Coronary artery (tissue), 2 donors: ENCODE measurements around the gene WDR7.

Experiments
- DNase-seq: peaks from one replicate; pipeline ENCODE4 v3.0.0-alpha.2; 2017; ENCODE audit warnings: low spot score
- H3K27ac ChIP-seq, 2 donors: fragments of 200-600 bp; sonication (generic); one replicate each; pipeline ENCODE4 v1.5.1; 2016 to 2019
- H3K4me3 ChIP-seq: fragments of 200-600 bp; sonication (generic); 2 replicates; pipeline ENCODE4 v1.5.1; 2016; ENCODE audit warnings: mild to moderate bottlenecking, moderate library complexity
- CTCF ChIP-seq: fragments of 200-600 bp; sonication (generic); IDR thresholded peaks from one replicate; pipeline ENCODE4 v1.5.1; 2019; ENCODE audit warnings: antibody characterized with exemption

WDR7 gene

GRCh38 chr18:56789889-56790180 lies 138.7 kb downstream of the WDR7 start:
- H3K27ac ChIP-seq: no peak overlapping the region
- no peak for DNase-seq
- no peak overlapping the region for H3K4me3 ChIP-seq
- no peak for TF ChIP-seq CTCF

GRCh38 chr18:56795381-56795780 lies 144.2 kb downstream of the WDR7 start:
- no peak overlapping the region for H3K4me3 ChIP-seq
- H3K27ac ChIP-seq: no peak overlapping the region
- no peak for DNase-seq
- TF ChIP-seq CTCF: no peak

GRCh38 chr18:56799756-56800155 lies 148.6 kb downstream of the WDR7 start:
- no peak for DNase-seq
- Histone ChIP-seq H3K27ac (no peak overlapping the region), H3K4me3 (no peak overlapping the region)
- TF ChIP-seq CTCF: no peak

GRCh38 chr18:56803051-56803450 lies 151.9 kb downstream of the WDR7 start:
- Histone ChIP-seq H3K27ac (no peak overlapping the region), H3K4me3 (no peak overlapping the region)
- no peak for TF ChIP-seq CTCF
- no peak for DNase-seq

- TF ChIP-seq CTCF: no peak
Measured at GRCh38 chr18:56804395-56804794, 153.2 kb downstream of the WDR7 start.

GRCh38 chr18:56807901-56808300 lies 156.7 kb downstream of the WDR7 start:
- no peak for TF ChIP-seq CTCF
- H3K4me3 ChIP-seq: no peak overlapping the region
- no peak for DNase-seq
- H3K27ac ChIP-seq: no peak overlapping the region

More at GRCh38 chr18:56804395-56804794, 153.2 kb downstream of the WDR7 start:
- Histone ChIP-seq H3K4me3 (no peak overlapping the region), H3K27ac (no peak overlapping the region)
- DNase-seq: no peak

- TF ChIP-seq CTCF: no peak
- no peak for DNase-seq
Measured at GRCh38 chr18:56812674-56813073, 161.5 kb downstream of the WDR7 start.

More at GRCh38 chr18:56812674-56813073, 161.5 kb downstream of the WDR7 start:
- Histone ChIP-seq H3K4me3 (no peak overlapping the region), H3K27ac (no peak overlapping the region)
